Astrocyte of the hippocampus (primary cell): ENCODE measurements around the gene DAB2.
A peak's percentile ranks its signal among the peaks of the same experiment; 100 is the strongest.
"Not testable (repeated sequence)": the region's sequence is repeated elsewhere in the genome, so short reads cannot be mapped to it uniquely, and the experiment has no call there.

ENCODE experiments used
- DNase-seq: peaks from one replicate; pipeline ENCODE4 v3.0.0; 2011; ENCODE audit warnings: low read depth, low spot score

DAB2 gene

DNA sequence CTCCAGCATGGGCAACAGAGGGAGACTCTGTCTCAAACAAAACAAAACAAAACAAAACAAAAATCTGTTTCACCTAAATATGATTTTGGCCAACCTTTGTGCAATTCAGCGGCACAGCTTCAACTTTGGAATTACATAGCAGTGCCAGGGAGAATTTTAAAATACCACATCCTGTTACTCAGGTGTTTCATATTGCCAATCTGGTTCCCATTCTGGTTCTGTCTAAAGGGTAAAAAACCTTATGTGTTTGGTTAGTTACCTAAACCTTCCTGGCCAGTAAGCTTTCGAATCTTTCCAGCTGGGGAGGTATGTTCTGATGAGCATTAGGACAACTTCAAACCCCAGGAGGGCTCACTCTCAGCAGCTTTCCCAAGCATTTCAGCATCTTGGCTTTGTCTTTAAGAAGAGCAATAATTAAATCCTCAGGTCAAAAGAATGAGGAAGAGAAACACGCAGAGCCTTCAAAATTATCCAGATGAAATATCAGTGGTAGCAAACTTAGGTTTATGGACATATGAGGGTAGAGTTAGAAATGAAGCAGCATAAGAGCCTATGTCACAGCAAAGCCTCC lies 2.7 kb downstream of the DAB2 start:
- no peak for DNase-seq

DNA sequence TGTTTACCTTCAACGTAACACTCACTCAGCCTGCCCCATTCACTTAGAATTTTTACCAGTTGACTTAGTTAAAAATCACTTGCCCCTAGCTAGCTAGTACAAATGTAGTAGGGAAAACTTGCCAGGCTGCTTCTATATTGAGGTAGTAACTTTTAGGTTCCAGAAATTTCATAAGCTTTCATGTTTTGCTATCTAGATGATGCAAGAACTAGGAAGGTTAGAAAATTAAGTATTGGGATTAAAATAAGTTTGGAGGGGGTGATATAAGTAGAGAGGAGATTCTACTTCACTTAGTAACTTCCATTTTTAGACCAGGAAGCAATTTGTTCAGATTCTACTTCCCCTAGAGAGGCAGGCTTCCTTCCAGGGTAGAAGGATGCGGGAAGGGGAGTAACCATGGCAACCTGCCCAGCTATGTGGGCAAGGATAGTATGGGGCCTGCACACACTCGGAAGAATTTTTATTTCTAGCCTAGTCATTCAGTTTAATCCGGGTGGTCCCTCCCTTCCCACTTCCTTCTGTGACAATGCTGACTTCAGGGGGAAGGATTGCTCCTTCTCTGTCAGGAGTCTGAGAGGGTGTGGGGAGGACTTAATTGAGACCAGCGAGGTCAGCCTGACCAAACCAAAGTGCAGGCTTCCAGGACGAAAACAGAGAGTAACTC lies 4.2 kb downstream of the DAB2 start:
- peak; percentile 82 for DNase-seq

GRCh38 chr5:39419796-39420195 lies 5.0 kb downstream of the DAB2 start:
- DNase-seq = no peak

DNA sequence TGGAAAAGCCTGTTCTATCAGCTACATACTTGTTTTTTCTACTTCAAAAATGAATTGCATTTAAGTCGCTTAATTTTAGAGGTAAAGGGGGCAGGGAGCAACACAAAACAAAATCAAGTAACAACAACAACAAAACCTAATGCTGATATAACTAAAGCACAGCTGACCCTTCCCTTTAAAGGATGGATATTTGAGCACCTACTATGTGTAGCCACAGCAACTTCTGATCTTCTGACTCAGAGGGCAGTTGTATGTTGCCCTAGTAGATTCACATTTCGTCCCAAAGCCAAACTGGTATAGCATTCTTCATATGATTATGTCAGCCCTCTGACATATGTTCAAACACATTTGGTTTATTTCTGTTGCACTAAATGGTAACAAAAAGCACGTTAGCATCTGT lies 6.8 kb downstream of the DAB2 start:
- DNase-seq = no peak

GRCh38 chr5:39415201-39415600 lies 9.6 kb downstream of the DAB2 start:
- no peak for DNase-seq

GRCh38 chr5:39414426-39414825 lies 10.4 kb downstream of the DAB2 start:
- no peak for DNase-seq

DNA sequence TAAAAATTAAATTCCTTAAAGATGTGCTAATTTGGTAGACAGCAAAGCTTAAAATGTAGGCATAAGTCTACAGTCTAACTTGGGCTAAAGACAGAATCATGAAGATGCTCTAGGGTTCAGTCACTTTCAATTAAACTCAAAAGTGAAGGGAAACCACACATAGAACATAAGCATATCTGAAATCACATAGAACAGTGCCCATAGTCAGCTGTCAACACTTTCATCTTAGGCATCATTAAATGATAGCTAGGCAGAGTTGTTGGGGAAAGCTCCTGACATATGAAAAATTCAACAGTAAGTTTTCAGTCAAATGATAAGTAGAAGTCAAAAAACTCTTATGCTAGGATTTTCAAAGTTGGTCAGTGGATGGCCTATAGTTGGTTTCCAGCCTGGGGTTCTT lies 11.0 kb downstream of the DAB2 start:
- DNase-seq = no peak

GRCh38 chr5:39412721-39413394 lies 11.9 kb downstream of the DAB2 start:
- DNase-seq = no peak

- no peak for DNase-seq
These were observed 12.8 kb downstream of the DAB2 start for GRCh38 chr5:39411985-39412384.

DNA sequence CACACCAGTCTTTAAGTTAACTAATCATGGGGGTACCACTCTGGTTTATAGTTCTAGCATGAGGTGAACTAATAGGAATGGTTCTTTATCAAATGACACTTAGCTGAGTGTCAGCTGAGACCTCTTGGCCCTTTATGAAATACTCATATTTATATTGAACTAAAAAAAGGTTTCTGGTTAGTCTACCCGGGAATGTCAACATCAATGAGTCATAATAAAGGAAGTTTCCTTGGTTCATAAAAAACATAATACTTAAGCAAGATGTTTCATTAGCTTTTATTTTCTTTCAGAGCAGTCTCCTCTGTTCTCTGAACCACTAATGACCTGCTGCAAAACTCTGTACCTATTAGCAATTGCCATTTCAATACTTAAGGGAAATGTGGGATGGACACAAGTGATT lies 13.7 kb downstream of the DAB2 start:
- no peak for DNase-seq

DNA sequence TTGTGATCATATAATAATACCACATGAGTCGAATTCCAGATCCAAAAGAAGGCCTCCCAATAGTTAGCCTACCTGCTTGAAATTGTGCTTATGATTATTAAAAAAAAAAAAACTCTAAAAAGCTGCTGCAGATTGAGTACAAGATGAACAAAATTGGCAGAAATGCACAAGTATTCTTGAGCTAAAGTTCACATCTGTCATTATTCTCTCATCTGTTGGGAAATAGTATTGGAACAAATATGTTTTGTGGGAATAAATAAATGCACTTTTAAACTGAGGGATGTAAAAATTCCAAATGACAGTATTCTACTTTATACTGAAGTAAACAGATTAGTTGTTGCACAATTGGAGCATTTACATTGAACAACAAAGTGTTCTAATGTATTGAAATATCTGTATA lies 15.7 kb downstream of the DAB2 start:
- no peak for DNase-seq

DNA sequence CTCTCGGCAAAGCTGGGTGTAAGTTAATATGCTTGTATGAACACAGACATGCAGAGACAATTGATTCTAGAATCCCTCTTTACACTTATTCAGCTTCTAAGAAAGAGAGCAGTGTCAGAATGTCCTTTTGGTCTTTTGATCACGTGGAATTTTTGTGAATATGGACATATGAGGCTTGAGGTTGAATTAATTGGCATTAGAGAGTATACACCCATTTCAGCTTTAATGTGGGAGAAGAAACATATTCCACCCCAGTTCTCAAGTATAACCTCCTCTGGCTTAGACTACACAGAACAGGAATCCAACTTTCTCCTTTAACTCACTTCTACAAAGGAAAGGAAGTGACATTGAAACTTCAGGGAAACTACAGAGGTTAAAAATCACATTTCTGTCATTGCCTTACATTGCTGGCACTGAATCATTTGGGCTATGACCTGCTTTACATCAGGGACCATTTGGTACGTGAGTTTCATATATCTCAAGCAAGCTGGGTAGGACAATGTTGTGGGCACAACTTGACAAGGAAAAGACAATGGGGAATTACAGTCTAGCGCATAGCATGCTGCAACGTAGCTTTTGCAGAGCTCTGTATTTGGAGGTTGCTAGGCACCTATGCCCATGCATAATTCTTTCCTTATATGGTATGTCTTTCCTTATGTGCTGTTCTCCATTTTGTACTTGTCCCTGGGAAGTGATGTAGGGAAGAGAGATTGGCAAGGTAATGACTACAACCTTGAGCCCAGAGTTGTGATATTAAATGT lies 19.5 kb downstream of the DAB2 start:
- DNase-seq = no peak

DNA sequence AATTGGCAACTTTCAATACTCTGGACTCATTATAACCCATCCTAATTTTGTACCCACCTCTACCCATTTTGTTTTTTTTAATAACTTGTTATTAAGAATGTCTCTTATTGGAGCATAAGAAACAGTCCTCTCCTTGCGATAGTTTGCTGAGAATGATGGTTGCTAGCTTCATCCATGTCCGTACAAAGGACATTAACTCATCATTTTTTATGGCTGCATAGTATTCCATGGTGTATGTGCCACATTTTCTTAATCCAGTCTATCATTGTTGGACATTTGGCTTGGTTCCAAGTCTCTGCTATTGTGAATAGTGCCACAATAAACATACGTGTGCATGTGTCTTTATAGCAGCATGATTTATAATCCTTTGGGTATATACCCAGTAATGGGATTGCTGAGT lies 21.0 kb downstream of the DAB2 start:
- not testable (repeated sequence) for DNase-seq

DNA sequence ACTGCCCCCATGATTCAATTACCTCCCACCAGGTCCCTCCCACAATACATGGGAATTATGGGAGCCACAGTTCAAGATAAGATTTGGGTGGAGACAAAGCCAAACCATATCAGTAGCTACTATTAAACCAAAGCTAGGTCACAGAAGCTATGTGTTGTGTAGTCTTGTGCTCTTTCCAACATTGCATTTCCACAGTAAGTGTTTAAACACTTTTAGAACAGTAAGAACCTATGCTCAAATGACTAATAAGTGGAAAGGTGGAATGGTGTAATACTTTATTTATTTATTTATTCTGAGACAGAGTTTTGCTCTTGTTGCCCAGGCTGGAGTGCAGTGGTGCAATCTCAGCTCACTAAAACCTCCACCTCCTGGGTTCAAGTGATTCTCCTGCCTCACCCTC lies 22.6 kb downstream of the DAB2 start:
- not testable (repeated sequence) for DNase-seq

DNA sequence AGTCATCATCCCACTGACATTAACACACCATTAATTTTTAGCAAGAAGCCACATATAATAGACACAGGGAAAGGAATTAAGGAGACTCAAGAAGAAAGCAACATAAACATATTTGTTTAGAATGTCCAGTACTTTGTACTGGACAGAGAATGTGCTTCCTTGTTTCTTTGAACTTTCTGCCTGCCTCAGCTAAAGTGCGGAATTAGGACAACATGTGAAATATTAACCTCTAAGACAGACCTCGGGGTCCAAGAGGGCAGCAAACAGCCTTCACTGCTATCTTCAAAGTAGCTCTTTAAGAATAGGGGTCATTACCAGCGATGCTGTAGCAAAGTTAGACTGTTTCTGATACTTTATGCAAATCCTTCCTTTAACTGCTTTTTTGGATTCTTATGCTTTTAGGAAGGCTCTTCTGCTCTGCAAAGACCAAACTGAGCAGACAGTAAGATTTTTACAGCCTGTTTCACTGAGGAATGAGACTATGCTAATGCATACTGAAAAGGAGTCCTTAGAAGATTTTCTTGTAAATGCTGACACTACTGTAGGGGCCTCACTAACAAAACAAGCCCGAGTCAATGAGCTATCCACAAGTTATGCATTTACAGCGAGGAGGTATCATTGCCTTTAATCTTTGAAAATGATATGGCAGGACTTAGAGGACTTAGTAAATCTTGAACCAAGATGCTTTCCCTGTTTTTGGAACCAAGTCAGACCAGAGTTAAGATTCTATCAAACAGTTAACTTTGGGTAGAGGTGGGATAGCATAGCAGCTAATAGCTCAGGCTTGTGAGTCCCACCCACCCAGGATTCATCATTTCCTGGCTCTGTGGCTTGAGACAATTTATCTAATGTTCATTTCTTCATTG lies 23.8 kb downstream of the DAB2 start:
- DNase-seq = peak; percentile 26

- peak; percentile 82 for DNase-seq
These were observed 25.4 kb downstream of the DAB2 start for GRCh38 chr5:39399135-39400036.

GRCh38 chr5:39396843-39397242 lies 27.9 kb downstream of the DAB2 start:
- DNase-seq = no peak

- DNase-seq = no peak
These were observed 29.3 kb downstream of the DAB2 start for GRCh38 chr5:39395521-39395920.

DNA sequence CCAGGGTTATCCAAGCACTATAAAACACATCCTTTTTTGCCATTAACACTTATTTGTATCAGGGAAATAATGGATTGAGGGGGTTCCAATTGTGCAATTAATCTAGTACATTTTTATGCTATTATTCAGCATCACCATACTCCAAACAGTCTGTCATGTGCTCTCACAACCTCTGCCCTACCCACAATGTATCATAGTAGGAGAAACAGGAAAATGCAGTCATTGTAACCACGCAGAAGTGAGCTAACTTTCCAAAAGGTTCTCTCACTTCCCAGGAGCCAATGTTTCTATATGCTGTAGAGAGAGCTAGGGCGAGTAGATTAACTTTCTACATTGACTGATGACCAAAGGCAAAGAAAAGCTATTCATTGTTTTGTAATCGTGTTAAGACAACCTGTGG lies 29.8 kb downstream of the DAB2 start:
- peak; percentile 41 for DNase-seq

DNA sequence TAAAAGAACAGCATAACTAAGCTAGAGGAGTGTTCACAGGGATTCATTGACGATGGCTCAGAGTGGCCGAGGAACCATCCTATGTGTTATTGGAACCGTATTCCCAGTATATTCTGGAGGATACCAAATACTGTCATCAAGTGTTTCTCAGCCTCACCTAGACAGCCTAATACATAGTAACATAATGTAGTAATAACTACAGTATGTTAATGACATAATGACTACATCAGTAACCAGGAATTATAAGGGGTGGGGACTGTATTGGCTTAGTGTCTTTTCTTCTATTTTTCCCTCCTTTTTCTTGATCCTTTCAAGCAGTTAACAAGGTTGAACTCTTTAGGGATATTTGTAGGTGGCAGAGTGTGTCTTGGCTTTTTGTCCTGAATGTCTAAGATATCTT lies 33.8 kb downstream of the DAB2 start:
- no peak for DNase-seq

GRCh38 chr5:39387293-39387692 lies 37.5 kb downstream of the DAB2 start:
- no peak for DNase-seq
